GM18907 (cell line): ENCODE data around the gene BICDL2.

Source experiments
- ATAC-seq: cut with Tn5 transposase; IDR thresholded peaks from one replicate; pipeline ENCODE4 v1.9.1; 2021; ENCODE audit warnings: mild to moderate bottlenecking, moderate library complexity; ENCODE audit not compliant: unreplicated experiment

The BICDL2 gene

DNA sequence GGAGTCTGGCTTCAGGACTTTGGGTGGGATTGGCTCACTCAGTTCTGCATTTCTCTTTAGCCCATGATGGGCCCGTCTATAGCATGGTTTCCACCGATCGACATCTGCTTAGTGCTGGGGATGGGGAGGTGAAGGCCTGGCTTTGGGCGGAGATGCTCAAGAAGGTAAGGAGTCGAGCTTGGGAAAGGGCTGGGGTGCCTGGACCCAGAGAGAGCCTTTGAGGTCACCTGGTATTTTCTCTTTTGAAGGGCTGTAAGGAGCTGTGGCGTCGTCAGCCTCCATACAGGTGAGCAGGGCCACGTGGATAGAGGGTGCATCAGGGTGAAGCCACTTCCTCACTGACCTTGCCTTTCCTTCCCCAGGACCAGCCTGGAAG lies 10.8 kb downstream of the BICDL2 start:
- no peak for ATAC-seq

GRCh38 chr16:3025032-3026002 lies 11.4 kb downstream of the BICDL2 start:
- ATAC-seq = no peak

- ATAC-seq = peak; percentile 78
Measured at GRCh38 chr16:3023669-3024478, 12.9 kb downstream of the BICDL2 start, which contains the start of the genes HCFC1R1 and THOC6. HCFC1R1 (minus strand) TSS chr16:3023942; CDS start chr16:3023941, 1 bp downstream. THOC6 (plus strand) TSS chr16:3024035; CDS start chr16:3024327, 292 bp downstream.

- no peak for ATAC-seq
Measured at GRCh38 chr16:3023415-3023668, 13.4 kb downstream of the BICDL2 start.

DNA sequence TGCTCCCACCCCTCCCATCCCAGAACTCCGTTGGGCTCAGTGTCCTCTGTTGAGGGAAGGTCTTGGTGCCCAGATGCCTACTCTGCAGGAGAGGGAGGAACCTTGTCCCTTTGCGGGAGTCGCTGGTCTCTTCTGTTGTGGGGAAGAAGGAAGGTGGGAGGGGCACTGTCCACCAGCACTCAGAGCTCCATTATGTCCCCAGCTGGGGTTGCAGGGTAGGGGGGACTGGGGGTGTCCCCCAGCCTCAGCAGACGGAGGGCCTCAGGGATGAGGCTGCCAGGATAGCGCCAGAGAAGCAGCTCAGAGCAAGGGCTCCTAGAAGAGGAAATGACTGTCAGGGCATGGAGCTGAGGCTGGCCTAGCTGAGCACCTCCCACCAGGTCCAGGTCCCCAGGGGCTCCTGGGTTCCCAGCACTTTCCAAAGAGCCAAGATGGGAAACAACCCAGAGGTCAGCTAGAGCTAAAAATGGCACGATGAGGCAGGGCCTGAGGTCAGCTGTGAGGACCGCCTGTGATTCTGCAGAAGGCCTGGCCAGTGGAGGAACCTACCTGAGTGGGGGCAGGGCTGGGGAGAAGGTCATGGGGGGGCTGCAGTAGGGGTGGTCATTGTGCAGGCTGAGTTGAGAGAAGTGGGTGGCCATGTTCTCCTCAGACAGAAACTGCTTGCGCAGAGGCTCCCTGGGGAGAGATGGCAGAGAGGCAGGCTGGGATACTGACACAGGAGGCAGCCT lies 13.9 kb downstream of the BICDL2 start:
- no peak for ATAC-seq

- no peak for ATAC-seq
Measured at GRCh38 chr16:3022208-3022683, 14.5 kb downstream of the BICDL2 start.

DNA sequence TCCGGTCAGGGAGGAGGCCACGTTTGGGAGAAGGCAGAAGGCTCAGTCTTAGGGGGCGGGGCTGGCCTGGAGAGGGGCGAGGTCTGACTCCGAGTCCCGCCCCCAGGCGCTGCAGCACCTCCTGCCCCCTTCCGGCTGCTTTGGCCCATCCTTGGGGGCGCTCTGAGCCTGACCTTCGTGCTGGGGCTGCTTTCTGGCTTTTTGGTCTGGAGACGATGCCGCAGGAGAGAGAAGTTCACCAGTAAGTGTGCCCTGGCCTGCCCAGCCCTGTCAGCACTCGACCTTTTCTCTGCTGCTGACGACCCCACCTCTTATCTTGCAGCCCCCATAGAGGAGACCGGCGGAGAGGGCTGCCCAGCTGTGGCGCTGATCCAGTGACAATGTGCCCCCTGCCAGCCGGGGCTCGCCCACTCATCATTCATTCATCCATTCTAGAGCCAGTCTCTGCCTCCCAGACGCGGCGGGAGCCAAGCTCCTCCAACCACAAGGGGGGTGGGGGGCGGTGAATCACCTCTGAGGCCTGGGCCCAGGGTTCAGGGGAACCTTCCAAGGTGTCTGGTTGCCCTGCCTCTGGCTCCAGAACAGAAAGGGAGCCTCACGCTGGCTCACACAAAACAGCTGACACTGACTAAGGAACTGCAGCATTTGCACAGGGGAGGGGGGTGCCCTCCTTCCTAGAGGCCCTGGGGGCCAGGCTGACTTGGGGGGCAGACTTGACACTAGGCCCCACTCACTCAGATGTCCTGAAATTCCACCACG lies 15.1 kb downstream of the BICDL2 start:
- ATAC-seq = no peak

DNA sequence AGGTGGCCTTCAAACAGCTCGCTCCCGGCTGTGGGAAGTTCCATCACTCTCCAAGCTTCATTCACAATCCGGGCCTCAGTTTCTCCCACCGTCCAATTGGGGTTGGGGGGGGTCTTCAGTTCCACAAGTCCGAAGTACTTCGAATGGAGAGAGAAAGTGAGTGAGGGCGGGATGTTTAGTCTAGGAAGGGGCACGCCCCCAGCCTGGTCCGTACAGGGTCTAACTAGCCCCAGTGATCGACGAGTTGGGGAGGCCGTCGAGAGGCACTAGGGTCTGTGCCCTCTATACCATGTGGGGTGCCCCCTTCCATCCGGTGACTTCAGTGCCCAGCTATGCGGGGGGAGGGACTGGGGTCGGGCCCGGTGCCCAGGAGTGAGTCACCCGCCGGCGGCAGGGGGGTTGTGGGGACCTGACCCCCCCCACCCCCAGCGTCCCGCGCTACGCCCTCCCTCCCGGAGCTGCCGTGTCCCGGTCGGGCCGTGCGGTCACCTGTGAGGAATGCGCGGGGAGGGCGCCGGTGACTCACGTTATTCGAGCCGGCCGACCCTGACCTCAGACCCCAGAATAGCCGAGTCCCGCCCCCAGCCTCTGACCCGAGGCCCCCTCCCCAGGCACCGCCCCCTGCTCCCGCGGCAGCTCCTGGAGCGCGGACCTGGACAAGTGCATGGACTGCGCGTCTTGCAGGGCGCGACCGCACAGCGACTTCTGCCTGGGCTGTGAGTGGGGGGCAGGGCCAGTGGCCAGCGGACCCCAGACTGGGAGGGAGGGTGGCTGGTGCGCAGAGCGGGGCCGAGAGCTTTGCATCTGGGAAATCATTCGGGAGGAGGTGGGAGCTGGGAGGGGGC lies 15.9 kb downstream of the BICDL2 start:
- ATAC-seq = no peak

DNA sequence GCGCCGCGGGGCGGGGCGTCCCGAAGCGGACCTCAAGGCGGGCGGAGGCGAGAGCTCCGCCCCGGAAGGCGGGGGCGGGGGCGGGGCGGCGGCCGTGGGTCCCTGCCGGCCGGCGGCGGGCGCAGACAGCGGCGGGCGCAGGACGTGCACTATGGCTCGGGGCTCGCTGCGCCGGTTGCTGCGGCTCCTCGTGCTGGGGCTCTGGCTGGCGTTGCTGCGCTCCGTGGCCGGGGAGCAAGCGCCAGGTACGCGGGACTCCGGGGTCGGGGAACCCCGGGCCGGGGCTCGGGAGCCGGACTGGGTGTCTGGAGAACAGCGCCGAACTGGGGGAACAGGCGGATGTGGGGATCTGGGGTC lies 16.5 kb downstream of the BICDL2 start, which contains the start of gene TNFRSF12A:
Gene TNFRSF12A (plus strand): TSS at position 122 of the 357 bp plus-strand sequence. CDS start 30 bp downstream, at position 152.
- no peak for ATAC-seq

- no peak for ATAC-seq
Measured at GRCh38 chr16:3019594-3020246, 17.0 kb downstream of the BICDL2 start.

- no peak for ATAC-seq
Measured at GRCh38 chr16:3017794-3018506, 18.8 kb downstream of the BICDL2 start, which contains the start of gene CLDN6. CLDN6 (minus strand) TSS chr16:3018183; CDS start chr16:3016021, 2,162 bp downstream.

DNA sequence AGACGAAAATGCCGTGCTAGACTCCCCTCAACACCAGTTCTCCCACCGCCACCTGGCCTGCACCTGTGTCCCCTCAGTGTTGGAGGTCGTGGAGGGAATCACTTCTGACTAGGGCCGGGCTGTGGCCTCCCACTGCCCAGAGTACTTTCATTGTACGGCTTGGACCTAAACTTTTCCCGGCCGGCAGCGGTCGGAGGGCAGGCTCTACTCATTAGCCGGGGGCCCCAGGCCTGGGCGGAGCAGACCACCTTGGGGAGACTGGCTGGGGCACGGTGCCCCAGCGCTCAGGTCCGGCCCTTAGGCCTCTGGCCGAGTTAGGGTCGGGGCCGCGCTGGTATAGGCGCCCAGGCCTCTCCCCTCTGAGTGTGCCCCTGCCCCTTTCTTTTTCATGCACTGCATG lies 19.4 kb downstream of the BICDL2 start:
- ATAC-seq = no peak

GRCh38 chr16:3015865-3016521 lies 20.8 kb downstream of the BICDL2 start:
- no peak for ATAC-seq

DNA sequence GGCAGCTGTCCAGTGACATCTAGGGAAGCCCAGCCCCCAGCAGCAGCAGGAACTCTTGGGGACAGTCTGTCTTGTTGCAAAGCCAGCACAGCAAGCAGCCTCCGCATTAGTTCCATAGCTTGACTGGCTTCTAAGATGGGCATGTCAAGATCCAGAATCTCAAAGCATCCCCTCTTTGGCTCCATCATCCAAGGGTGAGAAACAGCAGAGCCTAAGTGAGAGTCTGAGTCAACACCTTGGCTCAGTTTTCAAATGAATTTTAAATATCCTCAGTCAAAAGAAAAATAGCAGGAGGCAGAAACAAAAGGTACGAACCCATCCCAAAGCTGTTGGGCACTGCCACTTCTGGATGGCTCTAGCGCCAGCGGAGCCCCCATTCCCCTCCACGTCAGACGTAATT lies 21.8 kb downstream of the BICDL2 start:
- ATAC-seq = no peak

- ATAC-seq = no peak
Measured at GRCh38 chr16:3013998-3014690, 22.6 kb downstream of the BICDL2 start.

- no peak for ATAC-seq
Measured at GRCh38 chr16:3013491-3013951, 23.2 kb downstream of the BICDL2 start.
